Mucosa of stomach (tissue), 1 donor: Measurements from ENCODE around the gene MAN2A1.

Experiments used
- H3K27me3 ChIP-seq: one replicate; pipeline ENCODE4 v1.7.0; 2013; ENCODE audit warnings: mild to moderate bottlenecking, low read length; ENCODE audit not compliant: control insufficient read depth, insufficient read depth
- H3K36me3 ChIP-seq: one replicate; pipeline ENCODE4 v1.7.0; 2013; ENCODE audit warnings: low read length; ENCODE audit not compliant: control insufficient read depth, insufficient read depth
- H3K4me1 ChIP-seq: one replicate; pipeline ENCODE4 v1.7.0; 2013; ENCODE audit warnings: mild to moderate bottlenecking, low read length; ENCODE audit not compliant: control insufficient read depth, insufficient read depth
- H3K4me3 ChIP-seq: one replicate; pipeline ENCODE4 v1.7.0; 2013; ENCODE audit warnings: low read length
- H3K9ac ChIP-seq: one replicate; pipeline ENCODE4 v1.7.0; 2013; ENCODE audit warnings: mild to moderate bottlenecking, low read length, moderate library complexity
- H3K9me3 ChIP-seq: one replicate; pipeline ENCODE4 v1.7.0; 2013; ENCODE audit warnings: mild to moderate bottlenecking, low read length, moderate library complexity; ENCODE audit not compliant: control insufficient read depth
- donor health status: Pancreatic carcinoma.

MAN2A1 gene

DNA sequence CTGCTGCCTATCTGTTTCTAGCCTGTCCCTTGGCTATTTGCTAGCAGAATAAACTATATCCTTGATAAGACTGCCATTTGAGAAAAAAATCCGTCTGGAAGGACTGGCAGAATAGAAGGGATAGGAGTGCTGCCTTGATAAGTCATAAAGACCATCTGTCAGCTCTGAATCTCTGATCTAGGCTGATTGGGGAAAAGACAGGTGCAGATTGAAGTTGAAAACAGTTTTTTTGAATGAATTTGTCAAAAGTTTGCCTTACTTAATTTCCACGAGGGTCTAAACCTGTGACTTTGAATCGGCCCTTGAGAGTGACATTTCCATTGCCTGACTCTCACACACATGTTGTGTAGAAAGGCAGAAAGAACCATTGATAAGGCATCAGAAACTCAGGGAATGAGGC, 218.6 kb downstream of the MAN2A1 start:
- Histone ChIP-seq H3K36me3 (no peaks in the 10 kb centered on the region), H3K9ac (no peak overlapping the region), H3K4me3 (no peak overlapping the region), H3K4me1 (no peaks in the 10 kb centered on the region), H3K9me3 (no peaks in the 10 kb centered on the region), H3K27me3 (no peaks in the 10 kb centered on the region)

DNA sequence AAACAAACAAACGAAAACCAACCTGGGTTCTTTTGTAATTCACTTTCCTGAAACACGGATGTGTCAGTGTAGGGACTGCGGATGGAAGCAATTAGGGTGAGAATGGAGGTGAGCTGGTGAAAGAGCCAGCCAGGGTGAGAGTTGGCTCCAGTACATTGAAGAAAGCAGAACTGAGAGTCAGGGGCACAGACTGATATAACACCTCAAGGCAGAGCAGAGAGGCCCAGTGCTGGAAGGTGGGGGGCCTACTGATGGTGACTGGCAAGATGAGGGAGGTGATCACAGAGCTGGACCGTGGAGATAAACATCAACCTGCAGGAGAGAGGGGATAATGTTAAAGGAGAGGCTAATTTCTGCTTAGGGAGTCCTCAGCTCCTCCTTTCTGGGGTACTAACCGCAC, 221.1 kb downstream of the MAN2A1 start:
- Histone ChIP-seq H3K27me3 (no peaks in the 10 kb centered on the region), H3K36me3 (no peaks in the 10 kb centered on the region), H3K9ac (no peak overlapping the region), H3K4me3 (no peak overlapping the region), H3K4me1 (no peaks in the 10 kb centered on the region), H3K9me3 (no peaks in the 10 kb centered on the region)

DNA sequence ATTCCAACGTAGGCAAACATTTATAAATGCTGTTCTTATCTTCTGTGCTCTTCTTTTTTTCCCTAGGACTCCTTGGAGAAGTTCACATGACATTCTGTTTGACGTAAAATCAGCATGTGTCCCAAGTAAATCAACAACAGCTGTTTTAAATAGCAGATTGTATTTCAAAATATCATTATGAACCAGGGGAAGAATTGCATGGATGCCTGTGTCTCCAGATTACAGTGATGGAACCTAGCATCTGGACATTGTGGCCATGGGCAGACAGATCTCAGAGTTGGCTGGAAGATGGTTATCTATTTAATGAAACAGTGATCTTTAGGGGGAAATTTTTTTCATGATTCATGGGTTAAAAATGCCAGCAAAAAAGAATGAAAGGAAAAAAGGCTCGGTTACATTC, 222.0 kb downstream of the MAN2A1 start:
- no peaks in the 10 kb centered on the region for H3K27me3 ChIP-seq
- H3K4me3 ChIP-seq, result no peak overlapping the region
- no peak overlapping the region for H3K9ac ChIP-seq
- no peaks in the 10 kb centered on the region for H3K9me3 ChIP-seq
- no peaks in the 10 kb centered on the region for H3K4me1 ChIP-seq
- no peaks in the 10 kb centered on the region for H3K36me3 ChIP-seq

DNA sequence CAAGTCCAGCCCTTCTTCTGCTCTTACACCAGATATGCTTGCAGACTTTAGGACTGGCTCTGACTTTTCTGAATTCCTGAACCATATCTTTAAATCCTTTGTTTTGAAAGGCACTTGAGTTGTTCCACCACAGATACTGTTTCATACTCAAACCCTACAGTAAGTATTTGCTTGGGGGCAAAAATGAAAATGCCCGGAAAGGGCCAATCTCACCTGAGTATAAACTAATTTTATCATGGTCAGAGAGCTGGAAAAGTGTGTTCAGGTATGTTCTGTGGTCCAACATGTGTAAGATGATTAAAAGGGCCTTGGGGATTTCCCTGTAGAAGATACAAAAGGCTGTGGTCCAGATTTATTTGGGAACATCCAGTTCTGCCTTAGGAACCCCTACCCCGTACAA, 225.2 kb downstream of the MAN2A1 start:
- Histone ChIP-seq H3K27me3 (no peaks in the 10 kb centered on the region), H3K9me3 (no peaks in the 10 kb centered on the region), H3K4me1 (no peaks in the 10 kb centered on the region), H3K9ac (no peak overlapping the region), H3K36me3 (no peaks in the 10 kb centered on the region), H3K4me3 (no peak overlapping the region)

DNA sequence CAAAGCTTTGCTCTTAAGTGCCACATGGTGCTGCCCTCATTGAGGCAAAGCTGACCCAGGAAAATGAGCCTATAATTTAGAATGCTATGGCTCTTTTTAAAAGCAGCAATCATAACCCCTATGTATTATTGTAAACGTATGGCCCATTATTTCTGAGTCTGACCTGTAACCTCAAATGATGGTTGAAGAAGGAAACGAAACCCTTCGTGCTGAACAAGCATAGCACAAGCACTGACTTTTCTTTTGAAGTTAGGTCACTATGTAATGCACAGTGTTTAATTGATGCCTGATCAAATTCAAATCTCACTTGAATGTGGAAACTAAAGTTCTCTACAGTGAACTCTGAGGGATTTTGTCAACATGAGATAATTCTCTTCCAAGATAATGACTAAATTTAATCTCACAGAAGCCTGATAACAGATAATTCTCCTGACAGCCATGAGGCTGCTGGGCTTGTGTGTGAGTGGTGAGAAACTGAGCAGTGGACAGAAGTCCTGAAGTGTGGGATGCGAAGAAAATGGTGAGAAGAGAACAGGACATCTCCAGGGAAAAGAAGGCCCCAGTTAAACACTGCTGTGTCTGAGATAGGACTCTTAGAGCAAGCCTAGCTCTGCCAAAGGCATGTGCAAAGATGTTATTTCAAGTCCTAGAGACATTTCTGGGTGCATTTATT, 226.9 kb downstream of the MAN2A1 start:
- Histone ChIP-seq H3K36me3 (no peaks in the 10 kb centered on the region), H3K9ac (no peak overlapping the region), H3K4me3 (no peak overlapping the region), H3K9me3 (no peaks in the 10 kb centered on the region), H3K27me3 (no peaks in the 10 kb centered on the region), H3K4me1 (no peaks in the 10 kb centered on the region)
